NCI-H2107 (cell line): ENCODE results near the gene SYNE3.
A peak's percentile ranks its signal among the peaks of the same experiment; 100 is the strongest.

ENCODE experiments used
- DNase-seq: peaks from one replicate; lab custom pipeline; 2025; lab: John Stamatoyannopoulos, UW

Gene SYNE3, protein sequence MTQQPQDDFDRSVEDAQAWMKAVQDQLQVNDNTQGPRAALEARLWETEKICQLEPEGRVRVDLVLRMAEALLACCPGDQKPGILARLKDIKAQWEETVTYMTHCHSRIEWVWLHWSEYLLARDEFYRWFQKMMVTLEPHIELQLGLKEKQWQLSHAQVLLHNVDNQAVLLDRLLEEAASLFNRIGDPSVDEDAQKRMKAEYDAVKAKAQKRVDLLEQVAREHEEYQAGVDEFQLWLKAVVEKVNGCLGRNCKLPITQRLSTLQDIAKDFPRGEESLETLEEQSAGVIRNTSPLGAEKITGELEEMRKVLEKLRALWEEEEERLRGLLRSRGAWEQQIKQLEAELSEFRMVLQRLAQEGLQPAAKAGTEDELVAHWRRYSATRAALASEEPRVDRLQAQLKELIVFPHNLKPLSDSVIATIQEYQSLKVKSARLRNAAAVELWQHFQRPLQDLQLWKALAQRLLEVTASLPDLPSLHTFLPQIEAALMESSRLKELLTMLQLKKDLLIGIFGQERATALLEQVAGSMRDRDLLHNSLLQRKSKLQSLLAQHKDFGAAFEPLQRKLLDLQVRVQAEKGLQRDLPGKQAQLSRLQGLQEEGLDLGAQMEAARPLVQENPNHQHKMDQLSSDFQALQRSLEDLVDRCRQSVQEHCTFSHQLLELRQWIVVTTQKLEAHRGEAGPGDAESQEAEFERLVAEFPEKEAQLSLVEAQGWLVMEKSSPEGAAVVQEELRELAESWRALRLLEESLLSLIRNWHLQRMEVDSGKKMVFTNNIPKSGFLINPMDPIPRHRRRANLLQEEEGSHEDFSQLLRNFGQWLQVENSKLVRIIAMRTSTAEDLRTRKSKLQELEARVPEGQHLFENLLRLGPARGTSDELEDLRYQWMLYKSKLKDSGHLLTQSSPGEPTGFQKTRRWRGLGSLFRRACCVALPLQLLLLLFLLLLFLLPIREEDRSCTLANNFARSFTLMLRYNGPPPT

DNA sequence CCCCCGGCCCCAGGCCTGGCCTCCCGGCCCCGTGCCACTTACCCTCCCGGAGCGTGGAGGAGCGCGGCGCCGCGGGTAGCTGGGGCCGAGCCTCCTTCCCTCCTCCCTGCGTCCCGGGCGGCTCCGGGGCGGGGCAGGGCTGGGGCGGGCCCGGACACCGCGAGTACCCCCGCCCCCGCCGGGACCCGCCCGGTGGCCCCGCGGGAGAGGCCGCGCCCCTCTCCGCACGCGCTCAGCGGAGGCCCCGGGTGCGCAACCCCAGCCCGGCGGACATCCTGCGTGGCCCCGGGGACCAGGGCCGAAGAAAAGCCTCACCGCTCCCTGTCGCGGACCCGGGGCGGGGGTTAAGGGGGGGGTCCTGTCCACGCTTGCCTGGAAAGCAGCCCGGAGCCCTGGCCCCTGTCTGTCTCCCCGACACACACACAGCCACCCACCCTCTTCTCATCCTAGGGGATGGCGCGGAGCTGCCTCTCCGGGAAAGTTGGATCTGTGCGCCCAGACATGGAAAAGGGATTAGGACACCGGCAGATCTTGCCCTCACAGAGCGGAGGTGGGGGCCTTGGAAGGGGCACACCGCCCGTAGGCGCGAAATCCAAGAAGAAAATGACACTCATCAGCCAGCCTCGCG, at the start of gene SYNE3:
TSS of gene SYNE3 (minus strand) at position 97 of the 628 bp plus-strand sequence. CDS start 40,829 bp downstream, outside the sequence.
- DNase-seq = no peak

GRCh38 chr14:95564060-95564459, 47.6 kb upstream of the SYNE3 start:
- DNase-seq = no peak

DNA sequence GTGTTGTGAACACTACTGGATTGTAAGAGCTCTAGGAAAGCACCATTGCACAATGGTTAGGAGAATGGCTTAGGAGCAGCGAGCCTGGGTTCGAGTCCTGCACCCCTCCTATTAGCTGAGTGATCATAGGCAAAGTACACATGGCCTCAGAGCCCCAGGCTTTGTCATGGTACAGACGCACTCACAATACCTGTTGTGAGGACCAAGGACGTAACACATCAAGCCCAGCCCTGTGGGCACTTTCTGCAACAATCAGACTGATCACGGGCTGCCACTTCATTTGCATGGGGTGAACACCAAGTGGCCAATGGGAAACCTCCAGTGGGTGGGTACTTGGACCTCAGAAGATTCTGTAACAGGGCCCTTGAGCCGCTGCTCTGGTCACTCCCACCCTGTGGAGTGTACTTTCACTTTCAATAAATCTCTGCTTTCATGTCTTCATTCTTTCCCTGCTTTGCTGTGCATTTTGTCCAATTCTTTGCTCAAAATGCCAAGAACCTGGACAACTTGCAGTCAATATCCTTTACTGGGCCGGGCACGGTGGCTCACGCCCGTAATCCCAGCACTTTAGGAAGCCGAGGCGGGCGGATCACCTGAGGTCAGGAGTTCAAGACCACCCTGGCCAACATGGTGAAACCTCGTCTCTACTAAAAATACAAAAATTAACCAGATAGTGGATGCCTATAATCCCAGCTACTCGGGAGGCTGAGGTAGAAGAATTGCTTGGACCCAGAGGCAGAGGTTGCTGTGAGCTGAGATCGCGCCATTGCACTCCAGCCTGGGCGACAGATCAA, 46.6 kb upstream of the SYNE3 start:
- no peak for DNase-seq

- DNase-seq = peak; percentile 97
Measured at GRCh38 chr14:95561001-95561412, 44.6 kb upstream of the SYNE3 start.

DNA sequence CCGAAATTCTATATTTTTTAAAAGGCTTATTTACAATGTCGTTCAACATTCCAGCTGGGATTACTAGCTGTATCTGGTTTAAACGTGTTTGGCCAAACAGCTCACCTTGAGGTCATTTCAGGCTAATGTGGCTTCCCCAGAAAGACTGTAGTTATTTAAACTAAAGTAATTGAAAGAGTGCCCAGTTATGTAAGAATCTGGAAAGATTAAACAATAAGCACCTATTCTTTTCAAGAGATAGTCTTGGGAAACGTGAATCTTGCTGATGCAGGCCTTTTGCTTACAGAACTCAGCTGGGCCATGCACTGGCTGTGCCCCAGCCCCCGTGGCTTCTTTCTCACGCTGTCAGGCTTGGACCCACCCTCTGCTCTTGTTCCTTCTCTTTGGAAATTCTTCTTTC, 42.8 kb upstream of the SYNE3 start:
- no peak for DNase-seq

DNA sequence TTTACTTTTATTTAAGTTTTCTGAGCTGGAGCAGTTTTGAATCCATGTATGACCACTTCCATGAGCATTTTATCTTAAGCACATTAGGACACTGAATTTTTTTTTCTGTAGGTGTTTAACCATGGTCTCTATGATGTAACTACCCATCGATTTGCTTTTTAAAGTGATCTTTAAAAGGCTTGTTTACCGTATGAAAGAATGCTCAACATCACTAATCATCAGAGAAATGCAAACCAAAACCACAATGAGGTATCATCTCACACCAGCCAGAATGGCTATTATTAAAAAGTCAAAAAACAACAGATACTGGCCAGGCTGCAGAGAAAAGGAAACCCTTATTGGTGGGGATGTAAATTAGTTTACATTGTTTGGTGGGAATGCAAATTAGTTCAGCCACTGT, 41.4 kb upstream of the SYNE3 start:
- DNase-seq = no peak

- DNase-seq = no peak
Measured at GRCh38 chr14:95557291-95557690, 40.8 kb upstream of the SYNE3 start.

DNA sequence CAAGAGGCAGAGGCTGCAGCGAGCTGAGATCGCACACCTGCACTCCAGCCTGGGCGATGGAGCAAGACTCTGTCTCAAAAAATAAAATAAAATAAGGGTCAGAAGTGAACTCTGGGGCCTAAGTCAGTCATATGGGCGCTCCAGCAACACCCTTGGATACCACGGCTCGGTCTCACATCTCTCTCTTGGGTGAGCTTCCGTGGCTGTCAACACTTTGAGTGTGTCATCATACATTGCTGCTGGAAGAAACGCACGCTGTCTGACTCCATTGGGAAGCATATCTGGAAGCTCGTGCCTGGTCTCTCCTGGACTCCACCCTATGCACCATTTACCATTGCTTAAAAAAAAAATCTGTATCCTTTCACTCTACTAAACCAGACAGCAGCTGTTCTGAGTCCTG, 38.6 kb upstream of the SYNE3 start:
- no peak for DNase-seq

DNA sequence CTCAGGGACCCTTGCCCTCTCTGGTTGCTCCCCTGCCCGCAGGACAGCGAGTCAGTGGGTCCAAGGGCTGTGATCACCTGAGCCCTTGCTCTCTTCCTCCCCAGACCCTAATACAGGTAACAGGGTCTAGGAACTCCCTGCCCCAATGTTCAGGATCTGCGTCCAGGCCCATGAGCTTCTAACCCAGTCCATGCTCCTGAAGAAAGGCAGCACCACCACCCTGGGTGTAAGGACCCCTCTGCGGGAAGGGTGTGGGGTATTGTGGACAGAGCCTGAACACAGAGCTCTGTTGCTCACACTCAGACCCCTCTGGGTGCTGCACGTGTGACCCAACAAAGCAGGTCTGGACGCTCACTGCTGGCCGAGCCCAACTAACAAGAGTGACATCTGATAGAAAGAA, 36.7 kb upstream of the SYNE3 start:
- DNase-seq = no peak

DNA sequence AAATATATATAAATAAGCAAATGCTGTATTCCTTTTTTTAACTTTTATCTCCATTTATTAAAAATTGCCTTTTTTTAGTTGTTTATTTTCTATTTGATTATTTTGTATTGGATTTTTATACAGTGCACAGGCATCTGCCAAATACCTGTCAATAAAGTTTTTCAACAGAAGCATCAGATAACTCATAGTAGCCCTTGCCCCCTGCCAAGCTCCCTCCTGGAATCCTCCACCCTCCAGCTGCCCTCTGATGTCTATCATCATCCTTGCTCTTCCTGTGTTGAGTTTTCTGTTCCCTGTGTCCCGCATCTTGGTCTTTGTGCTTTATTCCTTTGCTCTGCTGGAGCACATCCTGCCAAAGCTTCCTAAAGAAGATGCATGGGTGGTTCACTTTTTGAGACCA, 35.0 kb upstream of the SYNE3 start:
- no peak for DNase-seq

DNA sequence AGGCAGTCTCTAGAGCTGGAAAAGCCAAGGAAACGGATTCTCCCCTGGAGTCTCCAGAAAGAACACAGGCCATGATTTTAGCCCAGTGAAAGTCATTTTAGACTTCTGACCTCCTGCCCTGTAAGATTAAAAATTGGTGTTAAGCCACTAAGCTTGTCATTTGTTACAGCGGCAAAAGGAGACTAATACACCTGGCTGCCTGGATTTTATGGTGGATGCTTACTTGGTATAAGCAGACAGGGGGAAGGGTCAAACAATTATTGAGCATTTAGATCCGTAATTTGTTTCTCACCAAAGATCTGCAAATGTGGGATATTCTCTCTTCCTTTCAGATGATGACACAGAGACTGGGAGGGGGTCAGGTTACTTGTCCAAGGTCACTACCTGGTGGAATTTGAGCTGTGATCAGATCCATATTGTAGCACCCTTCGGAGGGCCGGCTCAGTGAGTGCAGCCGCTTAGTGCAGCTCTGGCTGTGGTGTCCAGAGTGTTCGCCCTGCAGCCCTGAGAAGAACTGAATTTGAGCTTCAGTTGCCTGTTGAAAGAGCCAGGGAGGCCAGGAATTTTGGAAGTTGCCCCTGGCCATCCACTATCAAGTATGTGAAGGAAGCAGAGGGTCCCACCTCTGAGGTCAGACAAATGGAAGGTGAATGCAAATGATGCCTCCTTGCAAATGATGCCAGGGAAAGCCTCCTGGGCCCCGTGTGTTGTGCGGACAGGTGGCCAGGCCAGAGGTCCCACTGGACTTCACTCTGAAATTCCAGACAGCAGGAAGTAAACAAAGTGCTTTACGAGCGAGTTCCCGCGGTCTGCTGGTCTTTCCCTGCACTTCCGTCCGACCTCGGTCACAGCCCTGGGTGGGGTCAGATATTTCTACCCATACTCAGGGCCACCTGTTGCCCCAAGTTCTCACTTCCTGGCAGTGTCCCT, 33.5 kb upstream of the SYNE3 start:
- no peak for DNase-seq

GRCh38 chr14:95548328-95548929, 32.0 kb upstream of the SYNE3 start:
- DNase-seq = no peak

- DNase-seq = no peak
Measured at GRCh38 chr14:95547626-95548327, 31.3 kb upstream of the SYNE3 start.

DNA sequence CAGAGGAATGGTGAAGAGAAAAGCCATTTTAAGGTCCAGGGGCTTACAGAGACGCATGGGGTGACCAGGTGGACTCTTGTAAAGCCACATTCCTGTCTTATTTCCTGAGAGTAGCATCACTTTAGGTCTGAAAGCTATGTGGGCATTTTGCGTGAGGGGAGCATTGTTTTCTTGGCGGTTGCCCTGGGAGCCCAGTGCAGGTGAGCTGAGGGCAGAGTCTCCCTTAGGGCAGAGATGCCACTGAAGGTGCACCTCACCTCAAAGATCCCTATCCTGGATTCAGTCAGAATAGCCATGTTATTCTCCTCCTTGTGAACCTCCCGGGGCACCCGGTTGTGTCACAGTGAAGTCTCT, 30.8 kb upstream of the SYNE3 start:
- DNase-seq = no peak

DNA sequence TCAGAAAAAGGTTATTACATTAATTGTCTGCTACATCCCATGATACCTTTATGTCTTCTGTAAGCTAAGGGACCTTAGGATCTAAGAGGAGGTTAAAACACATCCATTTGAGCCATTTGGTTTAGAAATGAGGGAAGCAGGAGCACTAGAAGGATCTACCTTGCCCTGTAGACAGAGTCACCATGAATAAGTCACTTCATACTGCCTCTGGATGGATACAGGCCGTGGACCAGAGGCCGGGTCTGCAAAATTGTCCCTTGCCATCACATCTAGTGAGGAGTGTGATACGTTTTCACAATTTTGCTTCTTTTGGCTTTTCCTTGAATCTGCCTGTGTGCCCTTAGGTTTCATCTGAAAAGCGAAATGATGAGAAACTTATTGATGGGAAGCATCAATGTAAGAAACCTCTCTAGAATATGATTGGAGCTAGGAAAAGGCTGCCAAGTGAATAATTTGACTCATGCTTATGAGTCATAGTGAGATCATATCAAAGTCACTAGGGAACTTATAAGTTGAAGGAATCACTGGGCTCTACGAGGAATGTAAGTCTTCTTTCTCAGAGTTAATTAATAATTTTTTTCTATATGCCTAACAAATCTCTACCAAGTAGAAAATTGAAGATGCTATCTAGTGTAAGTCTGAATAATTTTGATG, 29.2 kb upstream of the SYNE3 start:
- DNase-seq = no peak

DNA sequence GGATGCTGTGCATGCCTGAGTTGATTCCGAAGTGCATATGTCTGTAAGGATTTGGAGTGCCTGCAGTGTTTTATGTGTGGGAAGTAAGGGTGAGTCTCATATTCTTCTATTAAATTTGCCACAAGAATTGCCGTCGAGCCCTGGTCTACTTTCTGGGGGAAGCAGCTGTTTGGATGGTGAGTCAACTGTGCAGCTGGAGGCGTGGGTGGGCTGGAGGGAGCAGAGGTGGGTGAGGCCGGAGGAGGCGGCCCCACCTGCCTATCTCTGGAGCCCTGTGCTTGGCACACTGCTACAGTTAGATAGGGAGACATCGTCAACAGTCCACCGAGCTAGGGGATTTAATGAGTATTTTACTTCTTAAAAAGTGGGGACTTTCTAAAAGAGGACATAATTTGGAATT, 28.1 kb upstream of the SYNE3 start:
- DNase-seq = no peak

DNA sequence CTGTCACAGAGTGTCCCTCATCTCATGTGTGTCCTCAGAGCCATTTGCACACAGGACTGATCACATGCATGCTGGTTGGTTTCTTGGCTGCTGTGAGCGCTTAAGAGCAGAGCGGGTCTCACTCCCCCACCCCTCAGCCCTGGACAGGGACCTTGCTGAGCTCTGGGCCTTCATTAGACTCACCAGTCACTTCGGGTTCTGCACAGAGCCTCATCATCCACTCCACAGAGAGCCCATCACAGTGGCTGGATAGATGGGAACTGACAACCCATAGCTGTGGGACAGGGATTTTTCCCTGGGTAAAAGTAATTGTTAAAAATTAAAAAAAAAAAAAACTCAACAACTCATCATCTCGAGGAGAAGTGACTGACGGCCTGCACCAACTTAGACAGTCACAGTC, 26.6 kb upstream of the SYNE3 start:
- DNase-seq = no peak

- DNase-seq = no peak
Measured at GRCh38 chr14:95541932-95542930, 25.8 kb upstream of the SYNE3 start.
